NCI-H2107 treated with DMSO at 0.1 percent for 48 hours (cell line): ENCODE measurements around the gene CATSPERB.
"Not testable (repeated sequence)": the region's sequence is repeated elsewhere in the genome, so short reads cannot be mapped to it uniquely, and the experiment has no call there.

ENCODE experiments used
- DNase-seq: peaks from one replicate; lab custom pipeline; 2025; ENCODE audit not compliant: unreplicated experiment; lab: John Stamatoyannopoulos, UW

The CATSPERB gene

GRCh38 chr14:91582761-91583160 is 149.1 kb downstream of the CATSPERB start:
- no peak for DNase-seq

- no peak for DNase-seq
Observed at GRCh38 chr14:91580876-91581577, 150.9 kb downstream of the CATSPERB start.

DNA sequence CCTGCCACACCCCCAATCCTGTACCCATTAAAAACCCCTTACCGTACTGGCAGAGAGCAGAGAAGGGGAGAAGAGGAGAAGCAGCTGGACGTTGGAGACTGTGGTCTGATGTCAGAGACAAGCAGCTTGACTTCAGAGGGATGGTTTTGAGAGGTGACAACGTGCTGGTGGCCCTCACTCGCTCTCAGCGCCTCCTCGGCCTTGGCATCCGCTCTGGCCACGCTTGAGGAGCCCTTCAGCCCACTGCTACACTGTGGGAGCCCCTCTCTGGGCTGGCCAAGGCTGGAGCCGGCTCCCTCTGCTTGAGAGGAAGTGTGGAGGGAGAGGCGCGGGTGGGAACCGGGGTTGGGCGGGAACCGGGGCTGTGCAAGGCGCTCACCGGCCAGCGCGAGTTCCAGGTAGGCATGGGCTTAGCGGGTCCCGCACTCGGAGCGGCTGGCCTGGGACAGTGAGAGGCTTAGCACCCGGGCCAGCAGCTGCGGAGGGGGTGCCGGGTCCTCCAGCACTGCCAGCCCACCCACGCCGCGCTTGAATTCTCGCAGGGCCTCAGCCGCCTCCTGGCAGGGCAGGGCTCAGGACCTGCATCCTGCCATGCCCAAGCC is 154.2 kb downstream of the CATSPERB start:
- DNase-seq = no peak

- DNase-seq = no peak
Observed at GRCh38 chr14:91575469-91576208, 156.2 kb downstream of the CATSPERB start.

- DNase-seq = peak; percentile 70
Observed at GRCh38 chr14:91573894-91574837, 157.7 kb downstream of the CATSPERB start.

DNA sequence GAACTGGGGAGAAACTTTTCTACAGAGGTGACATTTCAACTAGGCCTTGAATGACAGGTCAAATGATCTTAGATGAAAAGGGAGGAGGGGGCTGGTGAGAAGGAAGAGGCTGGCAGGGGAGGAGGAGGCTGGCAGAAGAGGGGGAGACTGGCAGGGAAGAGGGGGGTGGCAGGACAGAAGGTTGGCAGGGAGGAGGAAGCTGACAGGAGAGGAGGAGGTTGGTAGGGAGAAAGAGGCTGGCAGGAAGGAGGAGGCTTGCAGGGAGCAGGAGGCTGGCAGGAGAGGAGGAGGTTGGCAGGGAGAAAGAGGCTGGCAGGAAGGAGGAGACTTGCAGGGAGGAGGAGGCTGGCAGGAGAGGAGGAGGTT is 158.4 kb downstream of the CATSPERB start:
- DNase-seq = no peak

DNA sequence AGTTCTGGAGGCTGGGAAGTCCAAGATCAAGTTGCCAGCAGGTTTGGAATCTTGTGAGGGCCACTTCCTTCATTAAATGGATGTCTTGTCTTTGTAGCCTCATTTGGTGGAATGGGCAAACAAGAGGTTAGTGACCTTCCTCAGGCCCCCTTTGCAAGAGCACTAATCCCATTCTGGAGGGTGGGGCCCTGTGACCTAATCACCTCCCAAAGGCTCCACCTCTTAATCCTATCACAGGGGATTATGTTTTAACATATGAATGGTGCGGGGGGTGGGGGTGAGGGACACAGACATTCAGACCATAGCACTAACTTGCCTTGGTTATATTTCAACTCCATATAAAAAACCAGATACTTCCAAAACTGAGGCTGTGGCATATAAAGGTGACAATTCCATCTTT is 161.9 kb downstream of the CATSPERB start:
- DNase-seq = no peak

- DNase-seq = no peak
Observed at GRCh38 chr14:91569301-91569700, 162.6 kb downstream of the CATSPERB start.

DNA sequence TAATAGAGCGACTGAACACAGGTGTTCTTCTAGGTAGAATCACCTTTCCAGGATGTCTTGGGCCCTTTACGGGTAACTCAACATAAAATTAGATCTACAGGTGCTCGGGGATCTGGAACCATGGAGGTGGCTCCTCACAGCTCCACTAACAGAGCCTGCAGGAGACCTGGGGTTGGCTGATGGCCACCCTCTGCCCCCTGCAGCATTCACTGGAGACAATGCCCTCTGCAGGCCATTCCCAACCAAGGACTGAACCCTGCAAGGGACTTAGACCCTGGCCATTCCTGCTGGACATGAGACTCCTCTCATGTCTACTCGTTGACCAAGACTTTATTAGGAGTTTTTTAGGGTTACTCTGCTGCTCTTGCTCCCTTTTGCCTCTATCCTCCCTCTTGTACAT is 163.3 kb downstream of the CATSPERB start:
- no peak for DNase-seq

GRCh38 chr14:91567827-91568226 is 164.1 kb downstream of the CATSPERB start:
- DNase-seq = not testable (repeated sequence)

DNA sequence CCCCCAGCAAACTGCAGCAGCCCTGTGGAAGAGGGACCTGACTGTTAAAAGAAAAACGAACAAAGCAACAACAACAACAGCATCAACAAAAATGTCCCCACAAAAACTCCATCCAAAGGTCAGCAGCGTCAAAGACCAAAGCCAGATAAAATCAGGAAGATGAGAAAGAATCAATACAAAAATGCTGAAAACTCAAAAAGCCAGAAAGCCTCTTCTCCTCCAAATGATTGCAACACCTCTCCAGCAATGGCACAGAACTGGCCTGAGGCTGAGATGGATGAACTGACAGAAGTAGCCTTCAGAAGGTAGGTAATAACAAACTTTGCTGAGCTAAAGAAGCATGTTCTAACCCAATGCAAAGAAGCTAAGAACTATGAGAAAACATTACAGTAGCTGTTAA is 176.4 kb downstream of the CATSPERB start:
- no peak for DNase-seq

GRCh38 chr14:91554535-91555332 is 177.2 kb downstream of the CATSPERB start:
- DNase-seq = no peak

DNA sequence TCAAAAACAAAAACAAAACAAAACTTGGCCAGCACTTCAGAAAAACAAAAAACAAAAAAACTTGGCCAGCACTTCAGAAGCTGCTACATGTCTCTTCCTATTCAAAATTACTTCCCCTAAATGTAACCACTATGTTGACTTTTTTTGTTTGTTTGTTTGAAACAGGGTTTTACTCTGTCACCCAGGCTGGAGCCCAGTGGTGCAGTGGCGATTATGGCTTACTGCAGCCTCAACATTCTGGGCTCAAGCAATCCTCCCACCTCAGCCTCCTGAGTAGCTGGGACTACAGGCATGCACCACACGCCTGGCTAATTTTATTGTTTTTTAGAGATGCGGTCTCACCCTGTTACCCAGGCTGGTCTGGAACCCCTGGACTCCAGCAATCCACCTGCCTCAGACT is 183.8 kb downstream of the CATSPERB start:
- DNase-seq = no peak

GRCh38 chr14:91545946-91546716 is 185.8 kb downstream of the CATSPERB start:
- DNase-seq = no peak

GRCh38 chr14:91545204-91545603 is 186.7 kb downstream of the CATSPERB start:
- DNase-seq = no peak

DNA sequence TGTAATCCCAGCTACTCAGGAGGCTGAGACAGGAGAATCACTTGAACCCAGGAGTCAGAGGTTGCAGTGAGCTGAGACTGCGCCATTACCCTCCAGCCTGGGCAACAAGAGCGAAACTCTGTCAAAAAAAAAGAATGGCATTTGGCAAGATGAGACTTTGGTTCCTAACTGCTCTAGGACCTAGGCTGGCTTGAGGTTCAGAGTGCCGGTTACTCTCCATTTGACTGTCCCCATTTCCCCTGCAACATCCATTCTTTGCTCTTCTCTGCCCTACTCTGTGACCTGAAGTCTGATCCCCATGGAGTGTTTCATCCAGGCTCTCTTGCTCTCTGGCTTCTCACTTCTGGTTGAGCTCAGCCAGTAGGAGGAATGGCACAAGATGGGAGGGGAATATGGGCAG is 195.6 kb downstream of the CATSPERB start:
- DNase-seq = no peak

DNA sequence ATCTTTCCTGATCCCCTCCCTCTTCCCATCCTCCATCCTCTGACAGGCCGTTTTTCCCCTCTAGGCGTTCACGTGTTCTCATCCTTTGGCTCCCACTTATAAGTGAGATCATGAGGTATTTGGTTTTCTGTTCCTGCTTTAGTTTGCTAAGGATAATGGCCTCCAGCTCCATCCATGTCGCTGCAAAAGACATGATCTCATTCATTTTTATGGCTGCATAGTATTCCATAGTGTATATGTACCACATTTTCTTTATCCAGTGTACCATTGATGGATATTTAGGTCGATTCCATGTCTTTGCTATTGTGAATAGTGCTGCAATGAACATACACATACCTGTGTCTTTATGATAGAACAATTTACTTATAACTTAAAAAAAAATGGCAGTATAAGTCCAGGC is 197.8 kb downstream of the CATSPERB start:
- not testable (repeated sequence) for DNase-seq

- no peak for DNase-seq
Observed at GRCh38 chr14:91533623-91534022, 198.3 kb downstream of the CATSPERB start.
